WTC11 (cell line): Measurements from ENCODE around the gene NPY5R. TPM values are rescaled to one million over a fixed set of nuclear protein-coding genes. Genes with fewer than 3 reads are reported as not detected.
A peak's percentile ranks its signal among the peaks of the same experiment; 100 is the strongest.

Experiments used
- ATAC-seq: fragments of 200-7000 bp; cut with Tn5 transposase; 2 replicates; pipeline ENCODE4 v1.10.0; 2021; ENCODE audit warnings: mild to moderate bottlenecking, moderate library complexity
- CTCF ChIA-PET: fragments of 300-600 bp; sonication (Branson Sonifier 250); formaldehyde crosslinking; loops from one replicate; lab custom pipeline; 2021; ENCODE audit warnings: antibody characterized with exemption; lab: Charles Lee
- POLR2A ChIA-PET: fragments of 350-600 bp; sonication (Branson Sonifier 250); formaldehyde crosslinking; loops from one replicate; lab custom pipeline; 2021; ENCODE audit warnings: antibody characterized with exemption; lab: Charles Lee
- DNase-seq: peaks from one replicate; pipeline ENCODE4 v3.0.0; 2021; ENCODE audit warnings: low spot score
- H3K27ac Mint-ChIP-seq: 2 replicates; pipeline ENCODE4 v1.8.0; 2021; ENCODE audit warnings: mixed read lengths
- H3K27me3 Mint-ChIP-seq: 2 replicates; pipeline ENCODE4 v1.8.0; 2021; ENCODE audit warnings: low read depth, mild to moderate bottlenecking, moderate library complexity, mixed read lengths
- H3K36me3 Mint-ChIP-seq: 2 replicates; pipeline ENCODE4 v1.8.0; 2021; ENCODE audit warnings: mixed read lengths
- H3K4me1 Mint-ChIP-seq: 2 replicates; pipeline ENCODE4 v1.8.0; 2022; ENCODE audit warnings: mixed read lengths
- H3K4me3 Mint-ChIP-seq: 2 replicates; pipeline ENCODE4 v1.8.0; 2021; ENCODE audit warnings: mild to moderate bottlenecking, moderate library complexity, mixed read lengths
- H3K9me3 Mint-ChIP-seq: 2 replicates; pipeline ENCODE4 v1.8.0; 2021; ENCODE audit warnings: mixed read lengths
- FOXJ3 ChIP-seq: sonication (generic); formaldehyde crosslinking; IDR thresholded peaks from 2 replicates; pipeline ENCODE4 v1.9.0; 2021; ENCODE audit warnings: missing genetic modification reagents, mild to moderate bottlenecking, borderline replicate concordance
- FOXK1 ChIP-seq: sonication (generic); formaldehyde crosslinking; IDR thresholded peaks from 2 replicates; pipeline ENCODE4 v1.8.0; 2022; ENCODE audit warnings: mild to moderate bottlenecking, moderate library complexity, missing genetic modification reagents
- JAZF1 ChIP-seq: fragments of 250-450 bp; sonication (Bioruptor Pico); IDR thresholded peaks from 2 replicates; pipeline ENCODE4 v1.9.0; 2021; ENCODE audit warnings: moderate library complexity, mild to moderate bottlenecking, inconsistent platforms
- JUN ChIP-seq: sonication (generic); formaldehyde crosslinking; IDR thresholded peaks from 2 replicates; pipeline ENCODE4 v1.8.0; 2023; ENCODE audit warnings: mild to moderate bottlenecking, missing genetic modification reagents
- KAT7 ChIP-seq: sonication (generic); formaldehyde crosslinking; IDR thresholded peaks from 2 replicates; pipeline ENCODE4 v1.8.1; 2023; ENCODE audit warnings: missing genetic modification reagents, mild to moderate bottlenecking, borderline replicate concordance
- MXD4 ChIP-seq: fragments of 250-450 bp; sonication (Bioruptor Pico); IDR thresholded peaks from 2 replicates; pipeline ENCODE4 v1.8.0; 2021; ENCODE audit warnings: mild to moderate bottlenecking, moderate library complexity, borderline replicate concordance
- NFYB ChIP-seq: sonication (generic); formaldehyde crosslinking; conservative IDR thresholded peaks from 2 replicates; pipeline ENCODE4 v1.8.0; 2022; ENCODE audit warnings: low read depth, missing genetic modification reagents
- NR1H2 ChIP-seq: sonication (generic); formaldehyde crosslinking; IDR thresholded peaks from 2 replicates; pipeline ENCODE4 v1.9.0; 2021; ENCODE audit warnings: mild to moderate bottlenecking, moderate library complexity, missing genetic modification reagents
- OVOL2 ChIP-seq: fragments of 250-450 bp; sonication (Bioruptor Pico); IDR thresholded peaks from 2 replicates; pipeline ENCODE4 v1.9.0; 2021; ENCODE audit warnings: mild to moderate bottlenecking, borderline replicate concordance
- PRRX2 ChIP-seq: fragments of 250-450 bp; sonication (Bioruptor Pico); IDR thresholded peaks from 2 replicates; pipeline ENCODE4 v1.8.0; 2021; ENCODE audit warnings: mild to moderate bottlenecking
- SOX15 ChIP-seq: fragments of 250-450 bp; sonication (Bioruptor Pico); IDR thresholded peaks from 2 replicates; pipeline ENCODE4 v1.9.0; 2021; ENCODE audit warnings: mild to moderate bottlenecking
- SP1 ChIP-seq: sonication (generic); formaldehyde crosslinking; conservative IDR thresholded peaks from 2 replicates; pipeline ENCODE4 v1.8.1; 2022; ENCODE audit warnings: missing genetic modification reagents
- TP53 ChIP-seq: sonication (generic); formaldehyde crosslinking; IDR thresholded peaks from 2 replicates; pipeline ENCODE4 v1.8.1; 2023; ENCODE audit warnings: mild to moderate bottlenecking, missing genetic modification reagents
- ZBTB21 ChIP-seq: sonication (generic); formaldehyde crosslinking; IDR thresholded peaks from 2 replicates; pipeline ENCODE4 v1.8.1; 2023; ENCODE audit warnings: mild to moderate bottlenecking, missing genetic modification reagents, borderline replicate concordance
- ZNF416 ChIP-seq: fragments of 250-450 bp; sonication (Bioruptor Pico); IDR thresholded peaks from 2 replicates; pipeline ENCODE4 v1.9.0; 2021; ENCODE audit warnings: mild to moderate bottlenecking, inconsistent platforms
- total RNA-seq: library from RNA; stranded (reverse); gene quantifications from 3 replicates; pipeline ENCODE4 v1.2.3, GENCODE V29; 2021
- TF ChIP-seq, protein P1 (sequence below): fragments of 250-450 bp; sonication (Bioruptor Pico); IDR thresholded peaks from 2 replicates; pipeline ENCODE4 v1.9.0; 2021; ENCODE audit warnings: mild to moderate bottlenecking
- TF ChIP-seq, protein P2 (sequence below): sonication (generic); formaldehyde crosslinking; IDR thresholded peaks from 2 replicates; pipeline ENCODE4 v1.8.1; 2022; ENCODE audit warnings: mild to moderate bottlenecking, missing genetic modification reagents, moderate library complexity, borderline replicate concordance
- TF ChIP-seq, protein P3 (sequence below): fragments of 200-600 bp; IDR thresholded peaks from 2 replicates; pipeline ENCODE4 v1.8.0; 2022; ENCODE audit warnings: antibody characterized with exemption
- TF ChIP-seq, protein P4 (sequence below): sonication (generic); formaldehyde crosslinking; IDR thresholded peaks from 2 replicates; pipeline ENCODE4 v1.8.0; 2022; ENCODE audit warnings: mild to moderate bottlenecking, missing genetic modification reagents
- TF ChIP-seq, protein P5 (sequence below): sonication (generic); formaldehyde crosslinking; IDR thresholded peaks from 2 replicates; pipeline ENCODE4 v1.8.1; 2022; ENCODE audit warnings: mild to moderate bottlenecking, moderate library complexity, missing genetic modification reagents

The NPY5R gene
- total RNA-seq, 1 experiment from 2014 or later, result 4.5 TPM

DNA sequence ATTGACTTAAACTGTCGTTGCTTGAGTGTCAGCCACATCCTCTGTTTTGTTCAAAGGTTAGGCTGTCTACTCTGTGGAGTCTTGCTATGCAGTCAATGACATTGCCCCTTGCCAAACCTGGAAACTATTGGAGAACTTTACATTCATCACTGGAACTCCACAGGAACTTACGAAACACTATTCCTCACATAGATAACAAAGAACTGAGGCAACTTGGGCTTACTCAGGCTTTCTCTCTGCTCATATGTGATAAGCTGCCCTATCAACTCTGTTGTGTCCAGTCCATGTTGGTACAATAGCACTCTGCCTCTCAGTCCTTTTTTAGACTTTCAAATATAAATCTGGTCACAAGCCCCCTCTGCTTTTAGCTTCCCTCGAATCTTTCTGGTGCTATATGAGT lies 9.4 kb downstream of the NPY5R start (continued):
- TF ChIP-seq, protein P1, sequence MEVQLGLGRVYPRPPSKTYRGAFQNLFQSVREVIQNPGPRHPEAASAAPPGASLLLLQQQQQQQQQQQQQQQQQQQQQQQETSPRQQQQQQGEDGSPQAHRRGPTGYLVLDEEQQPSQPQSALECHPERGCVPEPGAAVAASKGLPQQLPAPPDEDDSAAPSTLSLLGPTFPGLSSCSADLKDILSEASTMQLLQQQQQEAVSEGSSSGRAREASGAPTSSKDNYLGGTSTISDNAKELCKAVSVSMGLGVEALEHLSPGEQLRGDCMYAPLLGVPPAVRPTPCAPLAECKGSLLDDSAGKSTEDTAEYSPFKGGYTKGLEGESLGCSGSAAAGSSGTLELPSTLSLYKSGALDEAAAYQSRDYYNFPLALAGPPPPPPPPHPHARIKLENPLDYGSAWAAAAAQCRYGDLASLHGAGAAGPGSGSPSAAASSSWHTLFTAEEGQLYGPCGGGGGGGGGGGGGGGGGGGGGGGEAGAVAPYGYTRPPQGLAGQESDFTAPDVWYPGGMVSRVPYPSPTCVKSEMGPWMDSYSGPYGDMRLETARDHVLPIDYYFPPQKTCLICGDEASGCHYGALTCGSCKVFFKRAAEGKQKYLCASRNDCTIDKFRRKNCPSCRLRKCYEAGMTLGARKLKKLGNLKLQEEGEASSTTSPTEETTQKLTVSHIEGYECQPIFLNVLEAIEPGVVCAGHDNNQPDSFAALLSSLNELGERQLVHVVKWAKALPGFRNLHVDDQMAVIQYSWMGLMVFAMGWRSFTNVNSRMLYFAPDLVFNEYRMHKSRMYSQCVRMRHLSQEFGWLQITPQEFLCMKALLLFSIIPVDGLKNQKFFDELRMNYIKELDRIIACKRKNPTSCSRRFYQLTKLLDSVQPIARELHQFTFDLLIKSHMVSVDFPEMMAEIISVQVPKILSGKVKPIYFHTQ (CRISPR knock-in tag), result no peak
- TF ChIP-seq JUN (CRISPR knock-in tag), result no peak
- no peak for TF ChIP-seq OVOL2 (CRISPR knock-in tag)
- no peak for TF ChIP-seq ZBTB21 (CRISPR knock-in tag)
- TF ChIP-seq, protein P2, sequence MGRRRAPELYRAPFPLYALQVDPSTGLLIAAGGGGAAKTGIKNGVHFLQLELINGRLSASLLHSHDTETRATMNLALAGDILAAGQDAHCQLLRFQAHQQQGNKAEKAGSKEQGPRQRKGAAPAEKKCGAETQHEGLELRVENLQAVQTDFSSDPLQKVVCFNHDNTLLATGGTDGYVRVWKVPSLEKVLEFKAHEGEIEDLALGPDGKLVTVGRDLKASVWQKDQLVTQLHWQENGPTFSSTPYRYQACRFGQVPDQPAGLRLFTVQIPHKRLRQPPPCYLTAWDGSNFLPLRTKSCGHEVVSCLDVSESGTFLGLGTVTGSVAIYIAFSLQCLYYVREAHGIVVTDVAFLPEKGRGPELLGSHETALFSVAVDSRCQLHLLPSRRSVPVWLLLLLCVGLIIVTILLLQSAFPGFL (CRISPR knock-in tag), result no peak
- TF ChIP-seq NFYB (CRISPR knock-in tag), result no peak
- no peak for TF ChIP-seq TP53 (CRISPR knock-in tag)
- TF ChIP-seq, all 79 proteins: peak for 0

DNA sequence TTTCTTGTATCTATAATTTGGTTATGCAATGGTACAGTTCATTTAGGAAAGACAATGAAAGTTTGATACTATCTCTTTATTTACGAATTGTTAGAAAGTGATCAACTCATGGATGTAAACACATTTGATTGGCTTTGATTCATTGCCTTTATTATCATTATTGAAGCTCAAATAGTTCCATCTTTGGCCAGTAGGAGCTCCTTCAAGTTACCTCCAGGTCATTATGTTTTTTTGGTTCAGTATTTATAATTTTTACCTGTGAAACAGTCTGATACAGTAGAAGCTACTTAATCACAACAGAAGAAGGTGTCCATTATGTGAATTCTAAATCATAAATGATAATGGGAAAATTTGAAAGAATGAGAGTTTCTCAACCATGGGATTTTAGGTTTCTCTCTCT lies 12.4 kb downstream of the NPY5R start:
- no peak for DNase-seq
- H3K36me3 Mint-ChIP-seq, result peaks cover 3% of the 10 kb centered on the region
- no peak overlapping the region for H3K4me3 Mint-ChIP-seq
- 0 out of 2 replicates have a peak, but pooled peaks cover 5% of the 10 kb centered on the region for H3K4me1 Mint-ChIP-seq
- no peak overlapping the region for H3K27ac Mint-ChIP-seq
- no peaks in the 10 kb centered on the region for H3K9me3 Mint-ChIP-seq
- ChIA-PET CTCF (interaction anchor here (0.6 to 1.3 kb wide), 14 partner anchors 9 to 314 kb away, joined by 3 to 6 read pairs (median 3); partner anchors contain the start of gene NPY1R), POLR2A (no interaction called here)
- ATAC-seq, result no peak
- H3K27me3 Mint-ChIP-seq, result no peaks in the 10 kb centered on the region
- TF ChIP-seq, protein P3, sequence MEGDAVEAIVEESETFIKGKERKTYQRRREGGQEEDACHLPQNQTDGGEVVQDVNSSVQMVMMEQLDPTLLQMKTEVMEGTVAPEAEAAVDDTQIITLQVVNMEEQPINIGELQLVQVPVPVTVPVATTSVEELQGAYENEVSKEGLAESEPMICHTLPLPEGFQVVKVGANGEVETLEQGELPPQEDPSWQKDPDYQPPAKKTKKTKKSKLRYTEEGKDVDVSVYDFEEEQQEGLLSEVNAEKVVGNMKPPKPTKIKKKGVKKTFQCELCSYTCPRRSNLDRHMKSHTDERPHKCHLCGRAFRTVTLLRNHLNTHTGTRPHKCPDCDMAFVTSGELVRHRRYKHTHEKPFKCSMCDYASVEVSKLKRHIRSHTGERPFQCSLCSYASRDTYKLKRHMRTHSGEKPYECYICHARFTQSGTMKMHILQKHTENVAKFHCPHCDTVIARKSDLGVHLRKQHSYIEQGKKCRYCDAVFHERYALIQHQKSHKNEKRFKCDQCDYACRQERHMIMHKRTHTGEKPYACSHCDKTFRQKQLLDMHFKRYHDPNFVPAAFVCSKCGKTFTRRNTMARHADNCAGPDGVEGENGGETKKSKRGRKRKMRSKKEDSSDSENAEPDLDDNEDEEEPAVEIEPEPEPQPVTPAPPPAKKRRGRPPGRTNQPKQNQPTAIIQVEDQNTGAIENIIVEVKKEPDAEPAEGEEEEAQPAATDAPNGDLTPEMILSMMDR, result 0 out of 2 replicates have a peak, but pooled peaks have one; percentile 14
- TF ChIP-seq MXD4, result no peak
- TF ChIP-seq, all 79 proteins: peak for 1

DNA sequence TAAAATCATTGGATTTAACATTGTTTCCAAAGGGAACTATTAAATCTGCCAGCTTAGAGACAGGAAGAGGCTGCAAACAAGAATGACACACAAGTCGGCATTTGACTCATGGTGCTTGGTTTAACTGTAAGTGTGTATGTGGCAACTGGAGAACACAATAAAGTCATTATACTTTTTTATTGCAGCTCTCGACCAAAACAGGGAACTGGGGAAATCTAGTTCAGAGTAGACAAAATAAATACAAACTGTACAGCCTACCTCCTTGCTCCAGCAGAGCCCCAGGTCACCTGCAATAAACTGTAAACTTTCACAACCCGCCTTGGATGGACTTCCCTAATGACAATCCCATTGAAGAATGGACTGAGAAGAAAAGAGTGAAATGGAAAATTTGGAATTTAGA lies 24.0 kb downstream of the NPY5R start:
- no peak overlapping the region for H3K4me3 Mint-ChIP-seq
- H3K36me3 Mint-ChIP-seq, result no peaks in the 10 kb centered on the region
- DNase-seq (no peak), ATAC-seq (no peak)
- H3K27ac Mint-ChIP-seq, result no peak overlapping the region
- TF ChIP-seq NR1H2 (CRISPR knock-in tag) (no peak), FOXJ3 (CRISPR knock-in tag) (no peak)
- TF ChIP-seq, protein P4, sequence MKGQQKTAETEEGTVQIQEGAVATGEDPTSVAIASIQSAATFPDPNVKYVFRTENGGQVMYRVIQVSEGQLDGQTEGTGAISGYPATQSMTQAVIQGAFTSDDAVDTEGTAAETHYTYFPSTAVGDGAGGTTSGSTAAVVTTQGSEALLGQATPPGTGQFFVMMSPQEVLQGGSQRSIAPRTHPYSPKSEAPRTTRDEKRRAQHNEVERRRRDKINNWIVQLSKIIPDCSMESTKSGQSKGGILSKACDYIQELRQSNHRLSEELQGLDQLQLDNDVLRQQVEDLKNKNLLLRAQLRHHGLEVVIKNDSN, result no peak
- TF ChIP-seq, protein P5, sequence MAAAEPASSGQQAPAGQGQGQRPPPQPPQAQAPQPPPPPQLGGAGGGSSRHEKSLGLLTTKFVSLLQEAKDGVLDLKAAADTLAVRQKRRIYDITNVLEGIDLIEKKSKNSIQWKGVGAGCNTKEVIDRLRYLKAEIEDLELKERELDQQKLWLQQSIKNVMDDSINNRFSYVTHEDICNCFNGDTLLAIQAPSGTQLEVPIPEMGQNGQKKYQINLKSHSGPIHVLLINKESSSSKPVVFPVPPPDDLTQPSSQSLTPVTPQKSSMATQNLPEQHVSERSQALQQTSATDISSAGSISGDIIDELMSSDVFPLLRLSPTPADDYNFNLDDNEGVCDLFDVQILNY, result no peak
- no peaks in the 10 kb centered on the region; the same call in 1 of the 2 replicates for H3K27me3 Mint-ChIP-seq
- H3K4me1 Mint-ChIP-seq, result peaks cover 16% of the 10 kb centered on the region
- POLR2A ChIA-PET, result no interaction called here
- peaks cover 3% of the 10 kb centered on the region; the same call in 1 of the 2 replicates for H3K9me3 Mint-ChIP-seq
- CTCF ChIA-PET, result no interaction called here

DNA sequence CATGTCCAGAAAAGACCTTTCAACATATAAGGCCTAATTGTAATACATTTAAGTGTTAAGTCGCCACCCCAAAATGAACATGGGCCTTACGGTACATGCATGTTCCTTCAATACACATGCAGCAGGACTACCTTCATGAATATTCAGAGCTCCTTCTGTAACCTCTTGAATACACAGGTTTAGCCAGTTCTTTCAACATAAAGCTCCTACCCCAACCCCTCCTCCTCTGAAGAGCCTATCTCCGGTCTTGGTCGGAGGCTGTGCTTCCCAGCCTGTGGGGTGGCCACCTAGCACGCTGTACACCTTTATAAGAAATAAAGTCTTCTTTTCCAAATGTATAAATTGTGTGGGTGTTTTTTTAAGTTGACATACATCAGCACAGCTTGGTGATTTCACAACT lies 28.3 kb downstream of the NPY5R start:
- peak; percentile 90 for ATAC-seq
- ChIA-PET CTCF (no interaction called here), POLR2A (no interaction called here)
- DNase-seq, result no peak
- H3K4me1 Mint-ChIP-seq, result peaks cover 17% of the 10 kb centered on the region
- H3K27me3 Mint-ChIP-seq, result no peaks in the 10 kb centered on the region; the same call in 1 of the 2 replicates
- H3K36me3 Mint-ChIP-seq, result no peaks in the 10 kb centered on the region
- H3K27ac Mint-ChIP-seq, result no peak overlapping the region
- peaks cover 3% of the 10 kb centered on the region; the same call in 1 of the 2 replicates for H3K9me3 Mint-ChIP-seq
- no peak overlapping the region for H3K4me3 Mint-ChIP-seq
- TF ChIP-seq NR1H2 (CRISPR knock-in tag), result no peak
- no peak for TF ChIP-seq MXD4
- TF ChIP-seq FOXK1, result no peak
- TF ChIP-seq SP1 (CRISPR knock-in tag), result no peak
- no peak for TF ChIP-seq JAZF1 (CRISPR knock-in tag)
- no peak for TF ChIP-seq KAT7 (CRISPR knock-in tag)
- TF ChIP-seq JUN (CRISPR knock-in tag), result no peak
- TF ChIP-seq, protein P3, result no peak
- TF ChIP-seq PRRX2, result no peak
- no peak for TF ChIP-seq ZNF416 (CRISPR knock-in tag)
- TF ChIP-seq SOX15, result no peak
